ENCODE data around the gene TFB2M.

TFB2M gene

GRCh38 chr1:246503341-246503740 is 62.7 kb downstream of the TFB2M start:
- no peaks in the 10 kb centered on the region for H3K9me3 Mint-ChIP-seq
- H3K27me3 Mint-ChIP-seq, result no peaks in the 10 kb centered on the region
- H3K4me1 Mint-ChIP-seq (ENCODE audit: low read depth), result peaks cover 29% of the 10 kb centered on the region
- no peak overlapping the region for H3K4me3 Mint-ChIP-seq
- peaks cover 28% of the 10 kb centered on the region for H3K36me3 Mint-ChIP-seq (ENCODE audit: low read depth)
- no peak overlapping the region for H3K27ac Mint-ChIP-seq

- Mint-ChIP-seq H3K4me1 (ENCODE audit: low read depth) (peaks cover 9% of the 10 kb centered on the region), H3K9me3 (no peaks in the 10 kb centered on the region), H3K4me3 (no peak overlapping the region), H3K36me3 (ENCODE audit: low read depth) (no peaks in the 10 kb centered on the region), H3K27ac (no peak overlapping the region), H3K27me3 (no peaks in the 10 kb centered on the region)
Observed at GRCh38 chr1:246497331-246497915, 68.6 kb downstream of the TFB2M start.

- Mint-ChIP-seq H3K4me1 (ENCODE audit: low read depth) (peaks cover 4% of the 10 kb centered on the region), H3K4me3 (no peak overlapping the region), H3K36me3 (ENCODE audit: low read depth) (peaks cover 3% of the 10 kb centered on the region), H3K27ac (no peak overlapping the region), H3K27me3 (no peaks in the 10 kb centered on the region), H3K9me3 (no peaks in the 10 kb centered on the region)
Observed at GRCh38 chr1:246492611-246493245, 73.3 kb downstream of the TFB2M start.

- Mint-ChIP-seq H3K9me3 (no peaks in the 10 kb centered on the region), H3K27me3 (no peaks in the 10 kb centered on the region), H3K4me3 (no peak overlapping the region), H3K27ac (no peak overlapping the region), H3K4me1 (ENCODE audit: low read depth) (no peaks in the 10 kb centered on the region), H3K36me3 (ENCODE audit: low read depth) (peaks cover 3% of the 10 kb centered on the region)
Observed at GRCh38 chr1:246491551-246492053, 74.5 kb downstream of the TFB2M start.

Measured in stimulated activated naive CD8-positive, alpha-beta T cell treated with anti-CD3 and anti-CD28 coated beads, Interleukin-15, Interleukin-2, amounts not matched to agents 100 ng/mL and 50 ng/mL, for 24 hours (primary cell).